HG02571 (cell line): ENCODE data around the gene ITSN1.

Experiments used
- ATAC-seq: cut with Tn5 transposase; IDR thresholded peaks from one replicate; pipeline ENCODE4 v1.9.1; 2021; ENCODE audit warnings: mild to moderate bottlenecking, moderate library complexity; ENCODE audit not compliant: unreplicated experiment

The ITSN1 gene

GRCh38 chr21:33677450-33677849 lies 35.1 kb downstream of the ITSN1 start:
- no peak for ATAC-seq

GRCh38 chr21:33680870-33681269 lies 38.6 kb downstream of the ITSN1 start:
- no peak for ATAC-seq

GRCh38 chr21:33682992-33683627 lies 40.8 kb downstream of the ITSN1 start:
- ATAC-seq, result no peak

GRCh38 chr21:33684068-33684467 lies 41.8 kb downstream of the ITSN1 start:
- no peak for ATAC-seq

DNA sequence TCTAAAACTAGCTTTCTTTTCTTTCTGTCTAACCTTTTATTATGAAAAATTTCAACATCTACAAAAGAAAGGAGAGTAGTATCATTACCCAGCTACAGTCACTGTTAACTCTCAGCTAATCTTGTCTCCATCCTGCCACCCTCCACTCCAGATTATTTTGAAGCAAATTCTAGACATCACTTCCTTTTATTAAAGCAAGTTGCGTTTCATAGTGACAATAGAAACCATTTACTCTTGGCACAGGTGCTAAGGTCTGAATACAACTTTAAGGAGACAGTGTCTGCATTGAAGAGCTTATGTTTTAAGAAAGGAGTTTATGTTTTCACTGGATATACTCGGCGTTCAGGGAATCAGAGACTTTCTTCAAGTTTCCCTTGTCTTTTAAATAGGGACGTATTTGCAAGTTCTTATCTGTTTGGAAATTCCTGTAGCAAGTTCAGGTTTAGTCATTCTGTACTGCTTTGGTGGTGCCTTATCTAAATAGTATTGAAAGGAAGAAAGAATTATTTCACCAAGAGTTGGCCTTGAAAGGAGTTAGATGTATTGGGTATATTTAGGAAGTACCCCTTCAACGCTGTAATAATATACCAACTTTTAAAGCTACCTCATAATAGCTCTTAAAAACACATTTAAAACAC lies 42.7 kb downstream of the ITSN1 start:
- no peak for ATAC-seq

- ATAC-seq, result no peak
Observed at GRCh38 chr21:33685613-33686197, 43.4 kb downstream of the ITSN1 start.

GRCh38 chr21:33686386-33686785 lies 44.1 kb downstream of the ITSN1 start:
- no peak for ATAC-seq

DNA sequence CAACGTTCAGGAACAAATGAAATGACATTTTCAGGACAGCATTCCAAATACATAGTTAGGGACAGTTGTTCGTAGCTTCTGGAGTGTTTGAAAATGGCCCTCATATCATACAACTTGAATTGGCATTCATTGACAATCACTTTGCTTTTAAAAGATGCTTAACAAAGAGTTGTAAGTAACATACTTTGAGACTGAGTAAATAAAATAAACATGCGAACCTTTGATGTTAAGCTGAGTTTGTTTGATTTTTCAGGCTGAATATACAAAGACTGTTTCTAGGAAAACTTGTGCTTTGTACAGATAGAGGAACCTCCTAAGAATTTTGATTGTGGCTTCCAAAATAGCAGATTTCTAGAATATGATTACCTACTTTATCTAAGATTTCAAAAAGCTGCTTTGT lies 45.3 kb downstream of the ITSN1 start:
- no peak for ATAC-seq

GRCh38 chr21:33688353-33688752 lies 46.1 kb downstream of the ITSN1 start:
- ATAC-seq, result no peak

DNA sequence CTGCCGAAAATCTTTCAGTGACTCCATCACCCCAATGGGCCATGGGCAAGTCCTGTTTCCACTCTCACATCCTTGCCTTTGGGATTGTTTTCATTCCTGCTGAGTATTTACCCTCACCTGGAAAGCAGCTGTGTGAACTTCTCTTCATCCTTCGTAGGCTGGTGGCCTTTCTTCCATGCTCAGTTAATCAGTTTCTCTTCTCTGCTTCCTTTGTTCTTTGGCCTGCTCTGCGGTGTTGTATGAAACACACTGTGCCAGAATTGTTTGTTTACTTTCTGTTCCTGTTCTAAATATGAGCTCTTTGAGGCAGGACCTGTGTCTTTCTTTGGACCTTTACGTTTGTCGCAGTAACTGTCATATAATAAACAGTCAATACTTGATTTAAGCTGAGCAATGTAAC lies 48.6 kb downstream of the ITSN1 start:
- no peak for ATAC-seq

GRCh38 chr21:33691945-33692603 lies 49.8 kb downstream of the ITSN1 start:
- ATAC-seq, result no peak

DNA sequence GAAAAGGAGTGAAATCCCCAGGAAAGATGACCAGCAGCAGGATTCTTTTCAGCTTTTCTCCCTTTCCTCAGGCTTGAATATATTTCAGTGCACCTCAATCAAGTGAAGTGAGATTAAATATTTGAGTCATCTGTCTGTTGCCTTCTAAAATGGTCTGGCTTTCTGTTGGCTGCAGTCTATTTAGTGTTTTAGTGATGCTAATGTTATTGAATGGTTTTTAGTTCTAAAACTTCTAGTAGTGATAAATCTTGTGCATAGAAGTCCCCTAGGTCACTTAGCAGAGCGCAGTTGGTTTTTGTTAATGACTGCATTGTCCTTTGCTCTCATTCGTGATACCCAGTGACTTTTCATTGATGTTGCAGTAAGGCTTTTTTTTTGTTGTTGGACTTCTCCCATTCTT lies 53.5 kb downstream of the ITSN1 start:
- ATAC-seq, result no peak

DNA sequence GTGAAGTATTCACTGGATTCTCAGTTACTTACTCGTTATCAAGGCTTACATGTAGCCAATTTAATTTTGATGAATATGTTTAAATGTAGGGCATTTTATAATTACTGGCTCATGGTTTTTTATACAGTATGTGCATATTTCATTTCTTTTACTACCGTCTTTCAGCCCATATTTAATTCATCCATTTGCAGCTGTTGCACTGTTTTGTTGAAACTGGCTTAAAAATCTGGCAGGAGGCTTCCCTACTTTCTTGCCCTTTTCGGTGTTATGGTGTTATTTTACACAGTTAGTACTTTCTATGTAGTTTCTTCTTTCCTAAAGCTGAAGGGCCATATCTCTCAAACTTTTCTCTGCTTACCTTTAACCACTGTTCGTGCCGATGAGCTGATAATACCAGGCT lies 54.2 kb downstream of the ITSN1 start:
- no peak for ATAC-seq

- no peak for ATAC-seq
Observed at GRCh38 chr21:33698087-33698860, 56.0 kb downstream of the ITSN1 start.

GRCh38 chr21:33699277-33699676 lies 57.0 kb downstream of the ITSN1 start:
- ATAC-seq, result no peak

DNA sequence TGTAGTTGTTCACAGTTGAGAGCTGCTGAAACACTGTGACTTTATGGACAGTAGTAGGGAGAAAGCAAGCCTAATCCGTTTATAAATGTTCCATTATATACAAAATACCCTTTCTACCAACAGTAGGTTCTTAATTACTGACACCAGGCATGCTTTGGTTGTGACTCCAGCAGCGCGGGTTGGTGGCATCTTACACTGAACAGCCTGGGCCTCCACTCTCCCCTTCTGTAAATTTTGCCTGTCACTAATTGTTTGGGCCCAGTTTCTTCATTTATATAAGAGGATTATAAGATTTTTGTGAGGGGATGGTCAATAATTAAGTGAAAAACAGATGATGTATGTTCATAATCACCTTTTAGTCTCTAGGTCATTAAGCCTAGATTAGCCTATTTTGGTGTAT lies 58.2 kb downstream of the ITSN1 start:
- no peak for ATAC-seq

DNA sequence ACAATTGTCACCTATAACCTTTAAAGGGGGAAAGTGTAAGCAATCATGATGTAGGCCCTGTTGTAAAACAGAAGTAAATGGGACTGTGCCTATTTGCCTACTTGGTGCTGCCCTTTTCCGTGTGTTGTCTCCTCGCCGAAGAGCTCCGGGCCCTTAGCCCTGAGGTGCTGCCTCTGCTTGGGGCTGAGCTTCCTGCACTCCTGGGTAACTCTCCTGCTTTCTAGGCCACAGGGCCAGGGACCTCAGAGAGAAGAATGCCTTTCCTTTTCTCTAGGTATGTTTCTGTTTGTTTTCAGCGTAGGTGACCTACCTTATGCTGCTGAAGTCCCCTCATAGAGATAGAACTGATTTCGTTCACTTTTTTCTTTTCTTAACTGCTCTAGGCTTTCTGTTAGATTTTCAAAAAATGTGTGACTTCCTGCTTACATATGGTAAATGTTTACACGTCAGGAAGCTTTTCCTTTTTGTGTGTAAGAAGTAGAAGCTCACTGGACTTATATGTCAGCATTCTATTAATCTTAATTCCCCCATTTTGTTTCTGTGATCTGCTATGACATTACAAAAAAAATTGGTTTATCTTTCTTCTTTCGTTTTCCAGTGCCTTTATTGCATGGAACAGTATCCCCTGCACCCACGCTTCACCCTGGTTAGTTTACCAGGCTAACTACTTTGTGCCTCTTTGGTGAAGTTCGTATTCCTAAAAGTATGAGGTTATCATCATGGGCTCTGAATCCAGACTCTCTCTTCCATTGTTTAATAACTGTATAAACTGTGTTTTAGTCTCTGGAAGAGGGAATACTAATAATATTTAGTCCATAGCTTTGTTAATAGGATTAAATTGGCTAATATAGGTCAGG lies 61.7 kb downstream of the ITSN1 start:
- no peak for ATAC-seq

GRCh38 chr21:33707846-33708245 lies 65.5 kb downstream of the ITSN1 start:
- no peak for ATAC-seq

GRCh38 chr21:33708874-33709273 lies 66.6 kb downstream of the ITSN1 start:
- no peak for ATAC-seq

DNA sequence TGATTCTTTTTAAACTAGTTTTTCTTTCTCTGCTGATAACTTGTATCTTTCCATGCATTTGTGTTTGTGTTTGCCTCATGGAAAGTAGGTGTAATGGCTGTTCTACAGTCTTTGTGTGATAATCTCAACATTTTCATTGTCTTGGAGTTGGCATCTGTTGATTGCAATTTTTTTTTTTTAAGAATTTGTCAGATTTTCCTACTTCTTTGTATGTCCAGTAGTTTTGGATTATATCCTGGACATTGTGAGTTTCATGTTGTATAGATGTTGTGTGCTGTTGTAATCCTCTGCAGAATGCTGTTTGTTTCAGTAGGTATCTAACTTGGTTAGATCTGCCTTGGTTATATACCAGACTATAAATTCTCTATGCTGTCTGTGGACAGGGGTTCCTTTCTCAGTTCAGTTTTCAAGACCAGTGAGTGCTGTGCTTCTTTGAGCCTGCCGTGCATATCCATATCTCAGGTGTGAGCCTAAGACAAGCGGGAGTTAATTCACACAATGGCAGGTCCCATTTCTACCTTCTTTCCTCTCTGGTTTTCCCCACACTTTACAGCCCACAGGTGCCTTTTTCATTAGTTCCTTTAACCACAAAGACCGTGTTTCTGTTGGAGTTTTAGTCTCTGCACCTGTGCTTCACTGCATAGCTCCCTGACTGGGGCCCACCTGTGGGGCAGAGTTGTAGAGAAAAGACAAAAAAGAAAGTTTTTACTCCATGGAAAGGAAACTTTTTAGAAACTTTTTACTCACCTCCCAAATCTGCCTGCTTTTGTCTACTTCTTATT lies 69.9 kb downstream of the ITSN1 start:
- no peak for ATAC-seq
